HEK293 (cell line): ENCODE data around the gene LUZP2.

Experiments
- CTCF ChIA-PET: fragments of 350-600 bp; formaldehyde crosslinking; extraction: SDS; loops from one replicate; lab custom pipeline; 2021; ENCODE audit warnings: antibody characterized with exemption; lab: Yijun Ruan, JAX
- POLR2A ChIA-PET: fragments of 300-600 bp; formaldehyde crosslinking; extraction: SDS; loops from one replicate; lab custom pipeline; 2020; ENCODE audit warnings: antibody characterized with exemption, inconsistent platforms; lab: Yijun Ruan, JAX
- H3K27ac ChIP-seq: fragments of 200-500 bp; sonication (Bioruptor generic); 2 replicates; pipeline ENCODE4 v1.5.1; 2014; ENCODE audit warnings: low read depth, low read length, control low read depth, inconsistent platforms; ENCODE audit errors: extremely low read depth
- H3K36me3 ChIP-seq, 2 experiments: fragments of 200-500 bp in 1 of 2; sonication (Bioruptor generic) in 1 of 2; 1 replicate in 1 of 2; 2 replicates in 1 of 2; pipeline ENCODE4 v1.5.1; 2014 to 2017; ENCODE audit warnings: inconsistent platforms in 2 of 2, low read length in 2 of 2; ENCODE audit not compliant: control insufficient read depth in 2 of 2, insufficient read depth in 1 of 2
- H3K4me1 ChIP-seq: fragments of 200-500 bp; sonication (Bioruptor generic); 2 replicates; pipeline ENCODE4 v1.5.1; 2014; ENCODE audit warnings: mild to moderate bottlenecking, low read length, inconsistent platforms; ENCODE audit not compliant: control insufficient read depth, insufficient read depth
- H3K4me3 ChIP-seq: 2 replicates; pipeline ENCODE4 v1.5.1; 2011; ENCODE audit warnings: low read depth, mild to moderate bottlenecking, control low read depth, low read length, moderate library complexity
- H3K9me3 ChIP-seq: fragments of 200-500 bp; sonication (Bioruptor generic); 2 replicates; pipeline ENCODE4 v1.5.1; 2014; ENCODE audit warnings: low read depth, low read length, inconsistent platforms; ENCODE audit not compliant: control insufficient read depth, insufficient read depth
- GLI4 ChIP-seq: fragments of 450-650 bp; formaldehyde crosslinking; IDR thresholded peaks from 2 replicates; pipeline ENCODE4 v1.5.1; 2016; ENCODE audit warnings: missing biosample characterization, missing genetic modification characterization
- HOXD13 ChIP-seq: sonication (generic); formaldehyde crosslinking; IDR thresholded peaks from 2 replicates; pipeline ENCODE4 v1.8.0; 2022; ENCODE audit warnings: missing genetic modification reagents, borderline replicate concordance
- IKZF3 ChIP-seq: fragments of 450-650 bp; IDR thresholded peaks from 2 replicates; pipeline ENCODE4 v1.5.0; 2018; ENCODE audit warnings: missing biosample characterization, mild to moderate bottlenecking, missing genetic modification characterization, moderate library complexity
- KLF16 ChIP-seq: fragments of 450-650 bp; formaldehyde crosslinking; IDR thresholded peaks from 2 replicates; pipeline ENCODE4 v1.5.1; 2017; ENCODE audit warnings: missing biosample characterization, missing genetic modification characterization
- KLF7 ChIP-seq: fragments of 450-650 bp; formaldehyde crosslinking; IDR thresholded peaks from 2 replicates; pipeline ENCODE4 v1.5.1; 2016; ENCODE audit warnings: missing biosample characterization, missing genetic modification characterization, borderline replicate concordance
- SP2 ChIP-seq: fragments of 450-650 bp; formaldehyde crosslinking; IDR thresholded peaks from 2 replicates; pipeline ENCODE4 v1.5.1; 2016; ENCODE audit warnings: missing biosample characterization, missing genetic modification characterization
- YY1 ChIP-seq: fragments of 450-650 bp; formaldehyde crosslinking; IDR thresholded peaks from 2 replicates; pipeline ENCODE4 v1.5.1; 2018; ENCODE audit warnings: missing biosample characterization, missing genetic modification characterization
- ZBTB20 ChIP-seq: fragments of 450-650 bp; formaldehyde crosslinking; IDR thresholded peaks from 2 replicates; pipeline ENCODE4 v1.5.1; 2016; ENCODE audit warnings: missing biosample characterization, missing genetic modification characterization
- ZFP3 ChIP-seq: fragments of 450-650 bp; formaldehyde crosslinking; IDR thresholded peaks from 2 replicates; pipeline ENCODE4 v1.5.1; 2016; ENCODE audit warnings: low read depth, missing biosample characterization, missing genetic modification characterization
- ZNF114 ChIP-seq: fragments of 450-650 bp; formaldehyde crosslinking; IDR thresholded peaks from 2 replicates; pipeline ENCODE4 v1.5.0; 2017; ENCODE audit warnings: missing biosample characterization, missing genetic modification characterization
- ZNF132 ChIP-seq: fragments of 450-650 bp; formaldehyde crosslinking; IDR thresholded peaks from 2 replicates; pipeline ENCODE4 v1.5.1; 2017; ENCODE audit warnings: missing biosample characterization, missing genetic modification characterization, borderline replicate concordance
- ZNF175 ChIP-seq: fragments of 450-650 bp; formaldehyde crosslinking; IDR thresholded peaks from 2 replicates; pipeline ENCODE4 v1.5.1; 2016; ENCODE audit warnings: missing biosample characterization, missing genetic modification characterization
- ZNF19 ChIP-seq: fragments of 450-650 bp; formaldehyde crosslinking; IDR thresholded peaks from 2 replicates; pipeline ENCODE4; 2016; ENCODE audit warnings: missing biosample characterization, missing genetic modification characterization, low read depth
- ZNF2 ChIP-seq: fragments of 450-650 bp; formaldehyde crosslinking; IDR thresholded peaks from 2 replicates; pipeline ENCODE4 v1.5.1; 2016; ENCODE audit warnings: missing biosample characterization, missing genetic modification characterization
- ZNF214 ChIP-seq: fragments of 450-650 bp; formaldehyde crosslinking; IDR thresholded peaks from 2 replicates; pipeline ENCODE4 v1.5.1; 2017; ENCODE audit warnings: missing biosample characterization, mild to moderate bottlenecking, missing genetic modification characterization, borderline replicate concordance
- ZNF350 ChIP-seq: fragments of 450-650 bp; formaldehyde crosslinking; IDR thresholded peaks from 2 replicates; pipeline ENCODE4 v1.5.0; 2017; ENCODE audit warnings: missing biosample characterization, mild to moderate bottlenecking, missing genetic modification characterization
- ZNF354C ChIP-seq: fragments of 450-650 bp; formaldehyde crosslinking; IDR thresholded peaks from 2 replicates; pipeline ENCODE4 v1.5.1; 2016; ENCODE audit warnings: missing biosample characterization, missing genetic modification characterization, low read depth, borderline replicate concordance
- ZNF571 ChIP-seq: fragments of 450-650 bp; formaldehyde crosslinking; IDR thresholded peaks from 2 replicates; pipeline ENCODE4 v1.5.0; 2017; ENCODE audit warnings: missing biosample characterization, missing genetic modification characterization
- ZNF610 ChIP-seq: fragments of 450-650 bp; formaldehyde crosslinking; IDR thresholded peaks from 2 replicates; pipeline ENCODE4 v1.5.1; 2016; ENCODE audit warnings: missing biosample characterization, missing genetic modification characterization, borderline replicate concordance
- ZNF660 ChIP-seq: fragments of 450-650 bp; IDR thresholded peaks from 2 replicates; pipeline ENCODE4 v1.5.1; 2018; ENCODE audit warnings: missing biosample characterization, mild to moderate bottlenecking, missing genetic modification characterization
- ZNF707 ChIP-seq: fragments of 450-650 bp; formaldehyde crosslinking; IDR thresholded peaks from 2 replicates; pipeline ENCODE4 v1.5.1; 2016; ENCODE audit warnings: missing biosample characterization, missing genetic modification characterization
- ZNF776 ChIP-seq: fragments of 450-650 bp; formaldehyde crosslinking; IDR thresholded peaks from 2 replicates; pipeline ENCODE4 v1.5.0; 2017; ENCODE audit warnings: missing biosample characterization, missing genetic modification characterization, borderline replicate concordance
- TF ChIP-seq, protein P1 (sequence below): fragments of 450-650 bp; formaldehyde crosslinking; IDR thresholded peaks from 2 replicates; pipeline ENCODE4 v1.5.1; 2016; ENCODE audit warnings: missing biosample characterization, missing genetic modification characterization
- TF ChIP-seq, protein P2 (sequence below): fragments of 450-650 bp; formaldehyde crosslinking; conservative IDR thresholded peaks from 2 replicates; pipeline ENCODE4 v1.5.1; 2016; ENCODE audit warnings: low read depth, missing biosample characterization, missing genetic modification characterization

The LUZP2 gene

DNA sequence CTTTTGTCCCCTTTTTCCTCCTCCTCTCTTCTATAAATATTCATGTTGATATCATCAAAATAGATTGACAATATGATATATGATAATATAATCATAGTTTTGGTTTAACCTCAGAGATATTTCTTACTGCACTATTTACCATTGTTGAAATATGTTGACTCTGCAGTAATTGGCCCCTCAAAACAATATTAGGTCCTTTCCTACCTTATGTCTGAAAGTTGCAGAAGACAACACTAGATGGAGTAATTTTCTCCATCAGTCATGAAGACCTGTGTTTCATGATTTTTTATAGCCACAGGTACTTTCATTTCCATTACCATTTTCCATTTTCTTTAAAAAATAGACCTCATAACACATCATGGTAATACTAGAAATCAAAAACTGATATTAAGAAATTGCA is 284.4 kb downstream of the LUZP2 start:
- no peaks in the 10 kb centered on the region for H3K4me1 ChIP-seq
- POLR2A ChIA-PET, result no interaction called here
- H3K36me3 ChIP-seq, result no peaks in the 10 kb centered on the region
- no peak overlapping the region for H3K27ac ChIP-seq
- no peak overlapping the region for H3K4me3 ChIP-seq
- TF ChIP-seq KLF16 (tag by site-specific recombination), result no peak
- TF ChIP-seq, all 188 proteins: peak for 0
- CTCF ChIA-PET, result interaction anchor here (0.7 kb wide), 1 partner anchor 12 kb away, joined by 3 read pairs; no protein-coding TSS in a partner anchor
- H3K9me3 ChIP-seq, result no peaks in the 10 kb centered on the region

DNA sequence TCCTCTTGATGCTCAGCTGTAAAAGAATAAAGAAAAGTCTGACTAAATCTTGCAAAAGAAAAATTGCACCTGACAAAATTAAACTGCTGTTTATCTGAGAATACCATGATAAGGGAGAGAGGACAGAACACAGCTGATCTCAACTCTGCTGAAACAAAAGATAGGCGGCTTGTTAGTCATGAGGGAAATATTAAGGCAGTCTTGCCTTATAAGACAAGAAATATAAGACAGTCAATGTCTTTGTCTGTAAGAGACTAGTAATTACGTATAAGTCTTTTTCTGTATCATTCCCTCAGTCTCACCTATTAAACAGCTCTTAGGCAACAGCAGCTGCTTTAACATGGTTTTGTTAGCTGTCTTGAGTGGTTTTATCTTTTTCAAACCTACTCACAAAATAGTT is 296.6 kb downstream of the LUZP2 start:
- no peak overlapping the region for H3K27ac ChIP-seq
- H3K9me3 ChIP-seq, result no peaks in the 10 kb centered on the region
- H3K4me3 ChIP-seq, result no peak overlapping the region
- TF ChIP-seq ZFP3, result no peak
- no peak for TF ChIP-seq ZBTB20 (tag by site-specific recombination)
- no peak for TF ChIP-seq HOXD13 (CRISPR knock-in tag)
- no peak for TF ChIP-seq ZNF214
- TF ChIP-seq ZNF571, result no peak
- TF ChIP-seq KLF7 (tag by site-specific recombination), result no peak
- TF ChIP-seq ZNF354C (tag by site-specific recombination), result no peak
- TF ChIP-seq ZNF19, result no peak
- TF ChIP-seq ZNF132, result no peak
- no peak for TF ChIP-seq ZNF776 (tag by site-specific recombination)
- no peak for TF ChIP-seq ZNF707 (tag by site-specific recombination)
- TF ChIP-seq, protein P1, sequence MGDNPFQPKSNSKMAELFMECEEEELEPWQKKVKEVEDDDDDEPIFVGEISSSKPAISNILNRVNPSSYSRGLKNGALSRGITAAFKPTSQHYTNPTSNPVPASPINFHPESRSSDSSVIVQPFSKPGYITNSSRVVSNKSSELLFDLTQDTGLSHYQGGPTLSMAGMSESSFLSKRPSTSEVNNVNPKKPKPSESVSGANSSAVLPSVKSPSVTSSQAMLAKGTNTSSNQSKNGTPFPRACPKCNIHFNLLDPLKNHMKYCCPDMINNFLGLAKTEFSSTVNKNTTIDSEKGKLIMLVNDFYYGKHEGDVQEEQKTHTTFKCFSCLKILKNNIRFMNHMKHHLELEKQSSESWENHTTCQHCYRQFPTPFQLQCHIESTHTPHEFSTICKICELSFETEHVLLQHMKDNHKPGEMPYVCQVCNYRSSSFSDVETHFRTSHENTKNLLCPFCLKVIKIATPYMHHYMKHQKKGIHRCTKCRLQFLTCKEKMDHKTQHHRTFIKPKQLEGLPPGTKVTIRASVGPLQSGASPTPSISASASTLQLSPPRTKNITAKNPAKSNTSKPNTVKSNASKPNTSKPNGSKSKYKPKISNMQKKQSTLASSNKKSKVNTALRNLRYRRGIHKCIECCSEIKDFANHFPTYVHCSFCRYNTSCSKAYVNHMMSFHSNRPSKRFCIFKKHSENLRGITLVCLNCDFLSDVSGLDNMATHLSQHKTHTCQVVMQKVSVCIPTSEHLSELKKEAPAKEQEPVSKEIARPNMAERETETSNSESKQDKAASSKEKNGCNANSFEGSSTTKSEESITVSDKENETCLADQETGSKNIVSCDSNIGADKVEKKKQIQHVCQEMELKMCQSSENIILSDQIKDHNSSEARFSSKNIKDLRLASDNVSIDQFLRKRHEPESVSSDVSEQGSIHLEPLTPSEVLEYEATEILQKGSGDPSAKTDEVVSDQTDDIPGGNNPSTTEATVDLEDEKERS (tag by site-specific recombination), result no peak
- no peak for TF ChIP-seq ZNF350
- TF ChIP-seq, all 188 proteins: peak for 0
- CTCF ChIA-PET, result no interaction called here
- no peaks in the 10 kb centered on the region for H3K36me3 ChIP-seq
- POLR2A ChIA-PET, result no interaction called here
- H3K4me1 ChIP-seq, result no peaks in the 10 kb centered on the region

DNA sequence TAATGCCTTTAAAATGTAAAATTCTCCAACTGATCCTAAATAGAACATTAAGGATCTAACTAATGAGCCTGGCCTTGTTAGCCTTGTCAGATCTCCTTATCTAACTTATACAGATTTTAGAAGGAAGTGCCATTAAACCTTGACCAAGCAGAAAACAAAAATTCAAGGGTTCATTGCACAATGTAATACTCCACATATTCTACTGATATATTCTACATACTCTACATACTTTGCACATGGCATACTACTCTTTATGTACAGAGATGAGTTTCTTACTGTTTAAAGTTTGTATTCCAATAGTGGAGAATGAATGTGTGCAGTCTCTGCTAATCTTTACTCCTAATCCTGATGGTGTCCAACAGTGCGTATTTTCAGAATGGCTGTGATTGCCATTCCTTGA is 297.2 kb downstream of the LUZP2 start:
- Histone ChIP-seq H3K4me1 (no peaks in the 10 kb centered on the region), H3K9me3 (no peaks in the 10 kb centered on the region), H3K36me3 (no peaks in the 10 kb centered on the region), H3K4me3 (no peak overlapping the region), H3K27ac (no peak overlapping the region)
- ChIA-PET POLR2A (no interaction called here), CTCF (no interaction called here)
- no peak for TF ChIP-seq HOXD13 (CRISPR knock-in tag)
- TF ChIP-seq ZNF610 (tag by site-specific recombination), result no peak
- TF ChIP-seq ZNF2, result no peak
- TF ChIP-seq ZNF114, result no peak
- TF ChIP-seq ZNF132, result no peak
- TF ChIP-seq ZNF175, result no peak
- no peak for TF ChIP-seq ZNF571
- no peak for TF ChIP-seq ZNF660 (tag by site-specific recombination)
- TF ChIP-seq GLI4 (tag by site-specific recombination), result no peak
- TF ChIP-seq IKZF3, result no peak
- TF ChIP-seq YY1, result no peak
- no peak for TF ChIP-seq SP2 (tag by site-specific recombination)
- TF ChIP-seq, protein P2, sequence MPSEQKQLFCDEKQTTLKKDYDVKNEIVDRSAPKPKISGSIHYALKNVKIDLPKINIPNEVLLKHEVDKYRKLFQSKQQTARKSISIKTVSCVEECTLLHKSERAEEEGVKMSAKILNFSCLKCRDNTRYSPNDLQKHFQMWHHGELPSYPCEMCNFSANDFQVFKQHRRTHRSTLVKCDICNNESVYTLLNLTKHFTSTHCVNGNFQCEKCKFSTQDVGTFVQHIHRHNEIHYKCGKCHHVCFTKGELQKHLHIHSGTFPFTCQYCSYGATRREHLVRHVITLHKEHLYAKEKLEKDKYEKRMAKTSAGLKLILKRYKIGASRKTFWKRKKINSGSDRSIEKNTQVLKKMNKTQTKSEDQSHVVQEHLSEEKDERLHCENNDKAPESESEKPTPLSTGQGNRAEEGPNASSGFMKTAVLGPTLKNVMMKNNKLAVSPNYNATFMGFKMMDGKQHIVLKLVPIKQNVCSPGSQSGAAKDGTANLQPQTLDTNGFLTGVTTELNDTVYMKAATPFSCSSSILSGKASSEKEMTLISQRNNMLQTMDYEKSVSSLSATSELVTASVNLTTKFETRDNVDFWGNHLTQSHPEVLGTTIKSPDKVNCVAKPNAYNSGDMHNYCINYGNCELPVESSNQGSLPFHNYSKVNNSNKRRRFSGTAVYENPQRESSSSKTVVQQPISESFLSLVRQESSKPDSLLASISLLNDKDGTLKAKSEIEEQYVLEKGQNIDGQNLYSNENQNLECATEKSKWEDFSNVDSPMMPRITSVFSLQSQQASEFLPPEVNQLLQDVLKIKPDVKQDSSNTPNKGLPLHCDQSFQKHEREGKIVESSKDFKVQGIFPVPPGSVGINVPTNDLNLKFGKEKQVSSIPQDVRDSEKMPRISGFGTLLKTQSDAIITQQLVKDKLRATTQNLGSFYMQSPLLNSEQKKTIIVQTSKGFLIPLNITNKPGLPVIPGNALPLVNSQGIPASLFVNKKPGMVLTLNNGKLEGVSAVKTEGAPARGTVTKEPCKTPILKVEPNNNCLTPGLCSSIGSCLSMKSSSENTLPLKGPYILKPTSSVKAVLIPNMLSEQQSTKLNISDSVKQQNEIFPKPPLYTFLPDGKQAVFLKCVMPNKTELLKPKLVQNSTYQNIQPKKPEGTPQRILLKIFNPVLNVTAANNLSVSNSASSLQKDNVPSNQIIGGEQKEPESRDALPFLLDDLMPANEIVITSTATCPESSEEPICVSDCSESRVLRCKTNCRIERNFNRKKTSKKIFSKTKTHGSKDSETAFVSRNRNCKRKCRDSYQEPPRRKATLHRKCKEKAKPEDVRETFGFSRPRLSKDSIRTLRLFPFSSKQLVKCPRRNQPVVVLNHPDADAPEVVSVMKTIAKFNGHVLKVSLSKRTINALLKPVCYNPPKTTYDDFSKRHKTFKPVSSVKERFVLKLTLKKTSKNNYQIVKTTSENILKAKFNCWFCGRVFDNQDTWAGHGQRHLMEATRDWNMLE (tag by site-specific recombination), result no peak
